Neural progenitor cell (in vitro differentiated cells): Measurements from ENCODE around the gene THRB. TPM values are rescaled to one million over a fixed set of nuclear protein-coding genes. Genes with fewer than 3 reads are reported as not detected.

Experiments used
- DNase-seq: peaks from one replicate; pipeline ENCODE4 v3.0.0-alpha.2; 2016; ENCODE audit warnings: low spot score
- H2AFZ ChIP-seq: fragments of 200-600 bp; sonication (generic); replicated peaks from 2 replicates; pipeline ENCODE4 v1.6.1; 2016; ENCODE audit warnings: antibody characterized with exemption
- H3F3A ChIP-seq: fragments of 200-600 bp; sonication (generic); 2 replicates; pipeline ENCODE4 v1.6.1; 2016; ENCODE audit warnings: antibody characterized with exemption, low read depth
- H3K27ac ChIP-seq: fragments of 200-600 bp; sonication (generic); 2 replicates; pipeline ENCODE4 v1.5.1; 2016; ENCODE audit warnings: mild to moderate bottlenecking
- H3K27me3 ChIP-seq: fragments of 200-600 bp; sonication (generic); 2 replicates; pipeline ENCODE4 v1.6.1; 2016; ENCODE audit warnings: mild to moderate bottlenecking, moderate library complexity
- H3K36me3 ChIP-seq: fragments of 200-600 bp; sonication (generic); 2 replicates; pipeline ENCODE4 v1.5.1; 2016
- H3K4me1 ChIP-seq: fragments of 200-600 bp; sonication (generic); 2 replicates; pipeline ENCODE4 v1.6.1; 2016; ENCODE audit warnings: mixed run types
- H3K4me2 ChIP-seq: fragments of 200-600 bp; sonication (generic); 2 replicates; pipeline ENCODE4 v1.6.1; 2016
- H3K4me3 ChIP-seq: fragments of 200-600 bp; sonication (generic); 2 replicates; pipeline ENCODE4 v1.5.1; 2016
- H3K79me2 ChIP-seq: fragments of 200-600 bp; sonication (generic); 2 replicates; pipeline ENCODE4 v1.6.1; 2016; ENCODE audit warnings: low read depth
- H3K9ac ChIP-seq: fragments of 200-600 bp; sonication (generic); 2 replicates; pipeline ENCODE4 v1.6.1; 2016
- H3K9me3 ChIP-seq: fragments of 200-600 bp; sonication (generic); 2 replicates; pipeline ENCODE4 v1.5.1; 2016; ENCODE audit warnings: low read depth
- H4K20me1 ChIP-seq: fragments of 200-600 bp; sonication (generic); 2 replicates; pipeline ENCODE4 v1.6.1; 2016; ENCODE audit warnings: low read depth
- H3K27ac Mint-ChIP-seq: 3 replicates; pipeline ENCODE4 v1.8.0; 2021; ENCODE audit warnings: mixed read lengths
- H3K27me3 Mint-ChIP-seq: 2 replicates; pipeline ENCODE4 v1.8.0; 2022; ENCODE audit warnings: low read depth, mild to moderate bottlenecking, inconsistent platforms, moderate library complexity, mixed read lengths; ENCODE audit not compliant: insufficient read depth
- H3K36me3 Mint-ChIP-seq: 3 replicates; pipeline ENCODE4 v1.8.0; 2021; ENCODE audit warnings: mixed read lengths
- H3K4me1 Mint-ChIP-seq: 3 replicates; pipeline ENCODE4 v1.8.0; 2021; ENCODE audit warnings: mixed read lengths
- H3K4me3 Mint-ChIP-seq: 3 replicates; pipeline ENCODE4 v1.8.0; 2021; ENCODE audit warnings: mild to moderate bottlenecking, moderate library complexity, mixed read lengths
- H3K9me3 Mint-ChIP-seq: 3 replicates; pipeline ENCODE4 v1.8.0; 2020; ENCODE audit warnings: mixed read lengths
- CTCF ChIP-seq: fragments of 200-600 bp; sonication (generic); IDR thresholded peaks from 2 replicates; pipeline ENCODE4 v1.5.1; 2017; ENCODE audit warnings: antibody characterized with exemption, mild to moderate bottlenecking
- EZH2 ChIP-seq: fragments of 200-600 bp; sonication (generic); IDR thresholded peaks from 2 replicates; pipeline ENCODE4 v1.6.1; 2017; ENCODE audit warnings: antibody characterized with exemption, mild to moderate bottlenecking, moderate library complexity
- EZH2phosphoT487 ChIP-seq: fragments of 200-600 bp; sonication (generic); IDR thresholded peaks from 2 replicates; pipeline ENCODE4 v1.6.1; 2017; ENCODE audit warnings: antibody characterized with exemption
- total RNA-seq: library from RNA; depleted of rRNA; stranded (reverse); fragments of >200 nt; gene quantifications from 2 replicates; pipeline ENCODE4 v1.2.3, GENCODE V29; 2015; ENCODE audit warnings: low replicate concordance

THRB gene
- total RNA-seq, 1 donor from 2014 or later, result 1.2 TPM

- no peak overlapping the region for H2AFZ ChIP-seq
- H3K27me3 Mint-ChIP-seq, result no peaks in the 10 kb centered on the region
- DNase-seq, result no peak
- no peak overlapping the region for H3K27ac ChIP-seq
- H3K4me1 Mint-ChIP-seq, result peaks cover 3% of the 10 kb centered on the region
- no peak for TF ChIP-seq EZH2phosphoT487
- TF ChIP-seq CTCF, result no peak
- no peak for TF ChIP-seq EZH2
- H3K4me3 ChIP-seq, result no peak overlapping the region
- H3K4me1 ChIP-seq, result no peaks in the 10 kb centered on the region
- no peaks in the 10 kb centered on the region for H3K27me3 ChIP-seq
- no peaks in the 10 kb centered on the region for H3K79me2 ChIP-seq
- H3K27ac Mint-ChIP-seq, result no peak overlapping the region
- H3K9ac ChIP-seq, result no peak overlapping the region
- H3K4me3 Mint-ChIP-seq, result no peak overlapping the region
- H3K36me3 ChIP-seq, result no peaks in the 10 kb centered on the region
- H3F3A ChIP-seq, result no peaks in the 10 kb centered on the region
- no peaks in the 10 kb centered on the region for H3K9me3 ChIP-seq
- H3K36me3 Mint-ChIP-seq, result no peaks in the 10 kb centered on the region
- no peaks in the 10 kb centered on the region for H4K20me1 ChIP-seq
- no peak overlapping the region for H3K4me2 ChIP-seq
- no peaks in the 10 kb centered on the region for H3K9me3 Mint-ChIP-seq
Observed at GRCh38 chr3:24343084-24343783, 151.4 kb downstream of the THRB start.

GRCh38 chr3:24342275-24342674, 152.4 kb downstream of the THRB start:
- Mint-ChIP-seq H3K27ac (no peak overlapping the region), H3K27me3 (no peaks in the 10 kb centered on the region), H3K9me3 (no peaks in the 10 kb centered on the region), H3K4me1 (peaks cover 3% of the 10 kb centered on the region), H3K4me3 (no peak overlapping the region), H3K36me3 (no peaks in the 10 kb centered on the region)
- no peak for TF ChIP-seq EZH2phosphoT487
- no peak for TF ChIP-seq EZH2
- no peak for TF ChIP-seq CTCF
- no peaks in the 10 kb centered on the region for H4K20me1 ChIP-seq
- no peak overlapping the region for H3K4me2 ChIP-seq
- H3K9ac ChIP-seq, result no peak overlapping the region
- H3K27me3 ChIP-seq, result no peaks in the 10 kb centered on the region
- H3K27ac ChIP-seq, result no peak overlapping the region
- DNase-seq, result no peak
- H2AFZ ChIP-seq, result no peak overlapping the region
- no peaks in the 10 kb centered on the region for H3K36me3 ChIP-seq
- no peaks in the 10 kb centered on the region for H3F3A ChIP-seq
- no peak overlapping the region for H3K4me3 ChIP-seq
- H3K4me1 ChIP-seq, result no peaks in the 10 kb centered on the region
- H3K9me3 ChIP-seq, result no peaks in the 10 kb centered on the region
- H3K79me2 ChIP-seq, result no peaks in the 10 kb centered on the region

GRCh38 chr3:24341668-24342067, 153.0 kb downstream of the THRB start:
- Mint-ChIP-seq H3K9me3 (no peaks in the 10 kb centered on the region), H3K4me3 (no peak overlapping the region), H3K36me3 (no peaks in the 10 kb centered on the region), H3K27ac (no peak overlapping the region), H3K27me3 (no peaks in the 10 kb centered on the region), H3K4me1 (peaks cover 3% of the 10 kb centered on the region)
- H3K4me1 ChIP-seq, result no peaks in the 10 kb centered on the region
- no peak overlapping the region for H2AFZ ChIP-seq
- H3F3A ChIP-seq, result no peaks in the 10 kb centered on the region
- no peaks in the 10 kb centered on the region for H3K79me2 ChIP-seq
- no peak overlapping the region for H3K9ac ChIP-seq
- no peak overlapping the region for H3K4me3 ChIP-seq
- DNase-seq, result no peak
- no peaks in the 10 kb centered on the region for H3K27me3 ChIP-seq
- no peak overlapping the region for H3K27ac ChIP-seq
- no peaks in the 10 kb centered on the region for H3K9me3 ChIP-seq
- H3K4me2 ChIP-seq, result no peak overlapping the region
- no peaks in the 10 kb centered on the region for H3K36me3 ChIP-seq
- TF ChIP-seq CTCF (no peak), EZH2phosphoT487 (no peak), EZH2 (no peak)
- no peaks in the 10 kb centered on the region for H4K20me1 ChIP-seq
